Measurements from ENCODE around the gene LMLN. TPM values are rescaled to one million over a fixed set of nuclear protein-coding genes. Genes with fewer than 3 reads are reported as not detected.

LMLN gene
- polyA plus RNA-seq, 3 donors, result 0.41 to 1.3 (median 1.00) TPM

- TF ChIP-seq, protein P1, sequence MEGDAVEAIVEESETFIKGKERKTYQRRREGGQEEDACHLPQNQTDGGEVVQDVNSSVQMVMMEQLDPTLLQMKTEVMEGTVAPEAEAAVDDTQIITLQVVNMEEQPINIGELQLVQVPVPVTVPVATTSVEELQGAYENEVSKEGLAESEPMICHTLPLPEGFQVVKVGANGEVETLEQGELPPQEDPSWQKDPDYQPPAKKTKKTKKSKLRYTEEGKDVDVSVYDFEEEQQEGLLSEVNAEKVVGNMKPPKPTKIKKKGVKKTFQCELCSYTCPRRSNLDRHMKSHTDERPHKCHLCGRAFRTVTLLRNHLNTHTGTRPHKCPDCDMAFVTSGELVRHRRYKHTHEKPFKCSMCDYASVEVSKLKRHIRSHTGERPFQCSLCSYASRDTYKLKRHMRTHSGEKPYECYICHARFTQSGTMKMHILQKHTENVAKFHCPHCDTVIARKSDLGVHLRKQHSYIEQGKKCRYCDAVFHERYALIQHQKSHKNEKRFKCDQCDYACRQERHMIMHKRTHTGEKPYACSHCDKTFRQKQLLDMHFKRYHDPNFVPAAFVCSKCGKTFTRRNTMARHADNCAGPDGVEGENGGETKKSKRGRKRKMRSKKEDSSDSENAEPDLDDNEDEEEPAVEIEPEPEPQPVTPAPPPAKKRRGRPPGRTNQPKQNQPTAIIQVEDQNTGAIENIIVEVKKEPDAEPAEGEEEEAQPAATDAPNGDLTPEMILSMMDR (IDR thresholded peaks at IDR 0.05), result peak; percentile 23
- H3K36me3 ChIP-seq (replicated peaks in 1 of 2; ENCODE audit: control insufficient read depth in 1 of 2, insufficient read depth in 2 of 2, low read length in 2 of 2), result no peaks in the 10 kb centered on the region
- H3K36me3 Mint-ChIP-seq, result no peaks in the 10 kb centered on the region
- intact Hi-C loops (cut with micrococcal nuclease), result no loop called here
- peak overlapping the region; percentile 44 for H2AFZ ChIP-seq (ENCODE audit: insufficient read depth, low read depth, low read length, poor library complexity, severe bottlenecking)
- no peaks in the 10 kb centered on the region for H3K27me3 ChIP-seq (ENCODE audit: control insufficient read depth in 2 of 2, insufficient read depth in 2 of 2, low read length in 2 of 2)
- peaks cover 0 to 3% (median 0%) of the 10 kb centered on the region in 7 donors for H3K9me3 Mint-ChIP-seq
- no peaks in the 10 kb centered on the region for H4K20me1 ChIP-seq (ENCODE audit: insufficient read depth, low read length)
- peak overlapping the region in 1 of 3 experiments; percentile 30 for H3K4me3 ChIP-seq (replicated peaks in 1 of 3; ENCODE audit: low read depth in 2 of 3, low read length in 3 of 3)
- no peak overlapping the region for H3K27ac ChIP-seq (ENCODE audit: low read depth in 1 of 2, low read length in 2 of 2)
- peaks cover 0 to 6% (median 1%) of the 10 kb centered on the region in 3 donors for H3K27me3 Mint-ChIP-seq (ENCODE audit: low read depth in 3 of 3)
- H3K27ac Mint-ChIP-seq, result peak overlapping the region in 2 of 7 donors; percentile 46 to 64
- H3K4me1 ChIP-seq (ENCODE audit: control insufficient read depth in 1 of 2, insufficient read depth in 2 of 2, low read length in 2 of 2), result peaks cover 10 to 14% of the 10 kb centered on the region in 2 donors
- H3K4me3 Mint-ChIP-seq, result peak overlapping the region in 1 of 2 donors; percentile 72
- 0% methylated on average over 2 of the region's 8 CpGs for WGBS (ENCODE audit: insufficient coverage)
- H3K9ac ChIP-seq (ENCODE audit: insufficient read depth, low read length, poor library complexity, severe bottlenecking), result no peak overlapping the region
- H3K4me1 Mint-ChIP-seq, result peaks cover 22% of the 10 kb centered on the region
- H3K9me3 ChIP-seq (replicated peaks in 1 of 2; ENCODE audit: control insufficient read depth in 1 of 2, insufficient read depth in 1 of 2, low read length in 2 of 2), result no peaks in the 10 kb centered on the region
- H3K4me2 ChIP-seq (replicated peaks; ENCODE audit: extremely low read depth, low read length, poor library complexity, severe bottlenecking), result peak overlapping the region; percentile 45
- DNase-seq, result peak; percentile 54 to 62 (median 54)
- no peaks in the 10 kb centered on the region for H3K79me2 ChIP-seq (ENCODE audit: insufficient read depth, low read length)
These were observed 70.1 kb downstream of the LMLN start for GRCh38 chr3:198030125-198030524.

DNA sequence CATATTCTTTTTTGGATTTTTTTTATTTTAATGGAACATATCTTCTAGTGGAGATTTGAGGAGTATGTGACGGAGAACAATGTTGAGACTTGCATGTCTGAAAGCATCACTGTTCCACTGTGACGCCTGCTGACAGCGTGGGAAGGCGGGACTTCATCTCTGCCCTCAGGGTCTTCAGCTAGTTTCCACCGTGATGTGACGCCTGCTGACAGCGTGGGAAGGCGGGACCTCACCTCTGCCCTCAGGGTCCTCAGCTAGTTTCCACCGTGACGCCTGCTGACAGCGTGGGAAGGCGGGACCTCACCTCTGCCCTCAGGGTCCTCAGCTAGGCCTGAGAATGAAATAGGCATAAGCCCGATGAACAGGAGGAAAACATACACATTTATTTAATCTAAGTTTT, 70.7 kb downstream of the LMLN start:
- no peaks in the 10 kb centered on the region for H3K79me2 ChIP-seq (ENCODE audit: insufficient read depth, low read length)
- no peaks in the 10 kb centered on the region for H3K36me3 ChIP-seq (replicated peaks in 1 of 2; ENCODE audit: control insufficient read depth in 1 of 2, insufficient read depth in 2 of 2, low read length in 2 of 2)
- no peak for DNase-seq
- Mint-ChIP-seq H3K4me3 (no peak overlapping the region), H3K27me3 (ENCODE audit: low read depth in 3 of 3) (peaks cover 0 to 6% (median 1%) of the 10 kb centered on the region in 3 donors), H3K4me1 (peaks cover 22% of the 10 kb centered on the region), H3K9me3 (peaks cover 0 to 3% (median 0%) of the 10 kb centered on the region in 7 donors), H3K36me3 (no peaks in the 10 kb centered on the region), H3K27ac (peak overlapping the region in 3 of 7 donors; percentile 33 to 55 (median 46))
- H3K4me2 ChIP-seq (replicated peaks; ENCODE audit: extremely low read depth, low read length, poor library complexity, severe bottlenecking), result no peak overlapping the region
- H3K9me3 ChIP-seq (replicated peaks in 1 of 2; ENCODE audit: control insufficient read depth in 1 of 2, insufficient read depth in 1 of 2, low read length in 2 of 2), result no peaks in the 10 kb centered on the region
- no peak overlapping the region for H3K27ac ChIP-seq (ENCODE audit: low read depth in 1 of 2, low read length in 2 of 2)
- intact Hi-C loops (cut with micrococcal nuclease), result no loop called here
- H3K4me1 ChIP-seq (ENCODE audit: control insufficient read depth in 1 of 2, insufficient read depth in 2 of 2, low read length in 2 of 2), result peaks cover 10 to 14% of the 10 kb centered on the region in 2 donors
- TF ChIP-seq, protein P1 (IDR thresholded peaks at IDR 0.05), result no peak
- H3K9ac ChIP-seq (ENCODE audit: insufficient read depth, low read length, poor library complexity, severe bottlenecking), result no peak overlapping the region
- H2AFZ ChIP-seq (ENCODE audit: insufficient read depth, low read depth, low read length, poor library complexity, severe bottlenecking), result no peak overlapping the region
- 98% methylated on average over 10 of the region's 13 CpGs for WGBS (ENCODE audit: insufficient coverage)
- H3K27me3 ChIP-seq (ENCODE audit: control insufficient read depth in 2 of 2, insufficient read depth in 2 of 2, low read length in 2 of 2), result no peaks in the 10 kb centered on the region
- no peaks in the 10 kb centered on the region for H4K20me1 ChIP-seq (ENCODE audit: insufficient read depth, low read length)
- H3K4me3 ChIP-seq (replicated peaks in 1 of 3; ENCODE audit: low read depth in 2 of 3, low read length in 3 of 3), result no peak overlapping the region
